ENCODE data around the gene CEP68. TPM values are rescaled to one million over a fixed set of nuclear protein-coding genes. Genes with fewer than 3 reads are reported as not detected.

CEP68 gene
- total RNA-seq, 4 donors from 2014 or later: 3.9 to 17.4 (median 8.6) TPM

GRCh38 chr2:65053199-65053598 is 3.0 kb upstream of the CEP68 start:
- Histone ChIP-seq H3K4me3 (no peak overlapping the region), H3K4me1 (peaks cover 9 to 25% (median 19%) of the 10 kb centered on the region in 3 donors), H3K9me3 (no peaks in the 10 kb centered on the region), H3K27me3 (no peaks in the 10 kb centered on the region), H3K36me3 (no peaks in the 10 kb centered on the region), H3K27ac (no peak overlapping the region)
- 14 to 30% methylated on average over 1 of the region's 1 CpG for WGBS, 2 donors
- intact Hi-C loops (cut with DNase I): no loop called here
- no peak for DNase-seq
- TF ChIP-seq CTCF (IDR thresholded peaks at IDR 0.05): no peak
- no peak for TF ChIP-seq POLR2A (IDR thresholded peaks at IDR 0.05)

GRCh38 chr2:65054749-65055421 is 1.3 kb upstream of the CEP68 start:
- no peak for DNase-seq
- Histone ChIP-seq H3K27me3 (no peaks in the 10 kb centered on the region), H3K9me3 (no peaks in the 10 kb centered on the region), H3K4me1 (peaks cover 9 to 42% (median 31%) of the 10 kb centered on the region in 3 donors), H3K27ac (peak overlapping the region in 1 of 4 donors; percentile 93), H3K36me3 (no peaks in the 10 kb centered on the region), H3K4me3 (peak overlapping the region in 1 of 4 donors; percentile 91)
- TF ChIP-seq CTCF (IDR thresholded peaks at IDR 0.05) (no peak), POLR2A (IDR thresholded peaks at IDR 0.05) (no peak)
- intact Hi-C loops (cut with DNase I): no loop called here
- 65 to 77% methylated on average over 4 of the region's 4 CpGs for WGBS, 2 donors

GRCh38 chr2:65055422-65056214 is 598 bp upstream of the CEP68 start:
- no peaks in the 10 kb centered on the region for H3K36me3 ChIP-seq
- 16 to 53% methylated on average over 7 to 23 of the region's 42 CpGs for WGBS, 2 donors
- intact Hi-C loops (cut with DNase I): no loop called here
- no peaks in the 10 kb centered on the region for H3K9me3 ChIP-seq
- H3K4me1 ChIP-seq: peaks cover 9 to 49% (median 36%) of the 10 kb centered on the region in 3 donors
- peak overlapping the region; percentile 77 to 96 (median 94) for H3K4me3 ChIP-seq
- TF ChIP-seq CTCF (IDR thresholded peaks at IDR 0.05) (no peak), POLR2A (IDR thresholded peaks at IDR 0.05) (no peak)
- H3K27ac ChIP-seq: peak overlapping the region; percentile 89 to 95 (median 94)
- DNase-seq: no peak
- H3K27me3 ChIP-seq: no peaks in the 10 kb centered on the region

- WGBS, 2 donors: 0 to 2% methylated on average over 4 to 5 of the region's 5 CpGs
- TF ChIP-seq POLR2A (IDR thresholded peaks at IDR 0.05) (no peak), CTCF (IDR thresholded peaks at IDR 0.05) (no peak)
Measured at GRCh38 chr2:65057054-65057375, 799 bp downstream of the CEP68 start.

More at GRCh38 chr2:65057054-65057375, 799 bp downstream of the CEP68 start:
- peak overlapping the region; percentile 77 to 96 (median 94) for H3K4me3 ChIP-seq
- H3K36me3 ChIP-seq: no peaks in the 10 kb centered on the region
- H3K27me3 ChIP-seq: no peaks in the 10 kb centered on the region
- peaks cover 19 to 63% (median 48%) of the 10 kb centered on the region in 3 donors for H3K4me1 ChIP-seq
- peak overlapping the region; percentile 89 to 95 (median 94) for H3K27ac ChIP-seq
- intact Hi-C loops (cut with DNase I): no loop called here
- H3K9me3 ChIP-seq: no peaks in the 10 kb centered on the region
- DNase-seq: no peak

Data from esophagus squamous epithelium (tissue), 5 donors.